GM23338 (cell line): ENCODE measurements around the gene ITGB5. TPM values are rescaled to one million over a fixed set of nuclear protein-coding genes. Genes with fewer than 3 reads are reported as not detected.

ENCODE experiments used
- ATAC-seq: fragments of 200-7000 bp; cut with Tn5 transposase; 3 replicates; pipeline ENCODE4 v1.9.1; 2020
- DNase-seq: peaks from one replicate; pipeline ENCODE4 v3.0.0-alpha.2; 2015; ENCODE audit warnings: low spot score
- H2AFZ ChIP-seq: fragments of 200-600 bp; sonication (generic); 2 replicates; pipeline ENCODE4 v1.8.0; 2016; ENCODE audit warnings: antibody characterized with exemption, mild to moderate bottlenecking, moderate library complexity
- H3F3A ChIP-seq: fragments of 200-600 bp; sonication (generic); replicated peaks from 2 replicates; pipeline ENCODE4 v1.8.0; 2017; ENCODE audit warnings: antibody characterized with exemption, mixed run types, low read depth
- H3K27ac ChIP-seq: fragments of 200-600 bp; sonication (generic); 2 replicates; pipeline ENCODE4 v1.6.1; 2016; ENCODE audit warnings: low read depth
- H3K27me3 ChIP-seq: fragments of 200-600 bp; sonication (generic); 2 replicates; pipeline ENCODE4 v1.8.0; 2016; ENCODE audit warnings: mild to moderate bottlenecking, mixed run types, moderate library complexity; ENCODE audit not compliant: insufficient read depth
- H3K36me3 ChIP-seq: fragments of 200-600 bp; sonication (generic); 2 replicates; pipeline ENCODE4 v1.8.0; 2016; ENCODE audit warnings: mild to moderate bottlenecking; ENCODE audit not compliant: insufficient read depth
- H3K4me1 ChIP-seq: fragments of 200-600 bp; sonication (generic); 2 replicates; pipeline ENCODE4 v1.8.0; 2016; ENCODE audit warnings: mild to moderate bottlenecking, moderate library complexity; ENCODE audit not compliant: insufficient read depth
- H3K4me2 ChIP-seq: fragments of 200-600 bp; sonication (generic); 2 replicates; pipeline ENCODE4 v1.7.1; 2017; ENCODE audit warnings: mixed run types
- H3K4me3 ChIP-seq: fragments of 200-600 bp; sonication (generic); 2 replicates; pipeline ENCODE4 v1.6.1; 2016; ENCODE audit warnings: mixed run types
- H3K79me2 ChIP-seq: fragments of 200-600 bp; sonication (generic); replicated peaks from 2 replicates; pipeline ENCODE4 v1.8.0; 2017; ENCODE audit warnings: mild to moderate bottlenecking; ENCODE audit not compliant: insufficient read depth
- H3K9me2 ChIP-seq: fragments of 200-600 bp; sonication (generic); 2 replicates; pipeline ENCODE4 v1.8.0; 2017; ENCODE audit not compliant: insufficient read depth
- H4K20me1 ChIP-seq: fragments of 200-600 bp; sonication (generic); replicated peaks from 2 replicates; pipeline ENCODE4 v1.8.0; 2017; ENCODE audit warnings: mild to moderate bottlenecking; ENCODE audit not compliant: insufficient read depth
- H3K27ac Mint-ChIP-seq: 2 replicates; pipeline ENCODE4 v1.8.0; 2020; ENCODE audit warnings: inconsistent platforms, mild to moderate bottlenecking, moderate library complexity, mixed read lengths
- H3K27me3 Mint-ChIP-seq: 3 replicates; pipeline ENCODE4 v1.8.0; 2022; ENCODE audit warnings: low read depth, mild to moderate bottlenecking, moderate library complexity, mixed read lengths, inconsistent platforms; ENCODE audit not compliant: insufficient read depth, poor library complexity
- H3K36me3 Mint-ChIP-seq: 3 replicates; pipeline ENCODE4 v1.8.0; 2021; ENCODE audit warnings: low read depth, mild to moderate bottlenecking, inconsistent platforms, moderate library complexity, mixed read lengths
- H3K4me1 Mint-ChIP-seq: 3 replicates; pipeline ENCODE4 v1.8.0; 2020; ENCODE audit warnings: mild to moderate bottlenecking, inconsistent platforms, mixed read lengths
- H3K4me3 Mint-ChIP-seq: 3 replicates; pipeline ENCODE4 v1.8.0; 2021; ENCODE audit warnings: moderate library complexity, mild to moderate bottlenecking, inconsistent platforms, mixed read lengths
- H3K9me3 Mint-ChIP-seq: 3 replicates; pipeline ENCODE4 v1.8.0; 2020; ENCODE audit warnings: moderate library complexity, mild to moderate bottlenecking, inconsistent platforms, mixed read lengths
- CREB1 ChIP-seq: fragments of 250-450 bp; sonication (Bioruptor Pico); IDR thresholded peaks from 2 replicates; pipeline ENCODE4 v1.5.0; 2020; ENCODE audit warnings: low read depth, mild to moderate bottlenecking, moderate library complexity
- CTCF ChIP-seq, 2 experiments: fragments of 200-600 bp in 1 of 2; sonication (generic) in 1 of 2; conservative IDR thresholded peaks; 2 replicates each; pipeline versions ENCODE4 v1.5.1 to v1.6.1; 2016 to 2017; ENCODE audit warnings: antibody characterized with exemption in 2 of 2, low read depth in 2 of 2, mild to moderate bottlenecking in 2 of 2, moderate library complexity in 1 of 2
- ETS1 ChIP-seq: IDR thresholded peaks from 2 replicates; pipeline ENCODE4 v1.6.1; 2016; ENCODE audit warnings: antibody characterized with exemption
- EZH2 ChIP-seq: fragments of 200-600 bp; sonication (generic); IDR thresholded peaks from one replicate; pipeline ENCODE4 v1.8.0; 2017; ENCODE audit warnings: antibody characterized with exemption, mild to moderate bottlenecking, low read depth; ENCODE audit not compliant: unreplicated experiment
- EZH2phosphoT487 ChIP-seq: fragments of 200-600 bp; sonication (generic); IDR thresholded peaks from one replicate; pipeline ENCODE4 v1.8.1; 2018; ENCODE audit warnings: antibody characterized with exemption; ENCODE audit not compliant: unreplicated experiment
- JUNB ChIP-seq: IDR thresholded peaks from one replicate; pipeline ENCODE4 v1.6.1; 2016; ENCODE audit warnings: antibody characterized with exemption; ENCODE audit not compliant: unreplicated experiment
- NANOG ChIP-seq: IDR thresholded peaks from 2 replicates; pipeline ENCODE4 v1.6.1; 2016; ENCODE audit warnings: antibody characterized with exemption, borderline replicate concordance
- POLR2AphosphoS5 ChIP-seq: IDR thresholded peaks from 2 replicates; pipeline ENCODE4 v1.6.1; 2016; ENCODE audit warnings: antibody characterized with exemption, low read depth
- REST ChIP-seq: IDR thresholded peaks from one replicate; pipeline ENCODE4 v1.6.1; 2018; ENCODE audit warnings: antibody characterized with exemption; ENCODE audit not compliant: unreplicated experiment
- STAT1 ChIP-seq: IDR thresholded peaks from one replicate; pipeline ENCODE4 v1.6.1; 2016; ENCODE audit warnings: antibody characterized with exemption; ENCODE audit not compliant: unreplicated experiment
- ZNF114 ChIP-seq: fragments of 250-450 bp; sonication (Bioruptor Pico); IDR thresholded peaks from 2 replicates; pipeline ENCODE4 v1.5.0; 2020; ENCODE audit warnings: mild to moderate bottlenecking, moderate library complexity
- ZNF331 ChIP-seq: fragments of 250-450 bp; sonication (Bioruptor Pico); IDR thresholded peaks from 2 replicates; pipeline ENCODE4 v1.5.0; 2020; ENCODE audit warnings: low read depth, mild to moderate bottlenecking, moderate library complexity
- ZNF462 ChIP-seq: fragments of 250-450 bp; sonication (Bioruptor Pico); IDR thresholded peaks from 2 replicates; pipeline ENCODE4 v1.5.0; 2020; ENCODE audit warnings: mild to moderate bottlenecking, moderate library complexity
- polyA plus RNA-seq: library from polyadenylated mRNA; unstranded; fragments of >200 nt; fragmentation: Nextera tagmentation; extraction: Ambion mirVana; gene quantifications from 2 replicates; pipeline ENCODE4 v1.2.1, GENCODE V29; 2016
- total RNA-seq: library from RNA; depleted of rRNA; stranded (reverse); fragments of >200 nt; shearing (Covaris generic); gene quantifications from 2 replicates; pipeline ENCODE4 v1.2.3, GENCODE V29; 2014

Gene ITGB5
- total and polyA plus RNA-seq, 2 experiments from 2014 or later = 68.2 to 269 TPM

GRCh38 chr3:124839896-124840295 is 47.3 kb downstream of the ITGB5 start:
- Mint-ChIP-seq H3K9me3 (no peaks in the 10 kb centered on the region), H3K4me1 (peaks cover 32% of the 10 kb centered on the region), H3K27ac (no peak overlapping the region), H3K27me3 (peaks cover 5% of the 10 kb centered on the region), H3K4me3 (no peak overlapping the region), H3K36me3 (peaks cover 66% of the 10 kb centered on the region)
- peaks cover 14% of the 10 kb centered on the region; the same call in 1 of the 2 replicates for H3F3A ChIP-seq
- DNase-seq = no peak
- TF ChIP-seq CREB1 (CRISPR knock-in tag) = no peak
- no peak for TF ChIP-seq ETS1
- TF ChIP-seq CTCF (conservative IDR thresholded peaks at IDR 0.05; ENCODE audit: low read depth in 2 of 2) = no peak
- no peak for TF ChIP-seq JUNB
- no peak for TF ChIP-seq POLR2AphosphoS5
- TF ChIP-seq STAT1 = no peak
- TF ChIP-seq EZH2phosphoT487 = no peak
- no peak for TF ChIP-seq ZNF114 (CRISPR knock-in tag)
- TF ChIP-seq ZNF462 (CRISPR knock-in tag) = no peak
- TF ChIP-seq REST = no peak
- no peak for TF ChIP-seq NANOG
- no peak for TF ChIP-seq EZH2
- TF ChIP-seq ZNF331 = no peak
- no peak overlapping the region for H3K4me2 ChIP-seq
- peaks cover 14% of the 10 kb centered on the region for H3K4me1 ChIP-seq
- H3K79me2 ChIP-seq = peaks cover 82% of the 10 kb centered on the region
- no peak overlapping the region for H2AFZ ChIP-seq
- H4K20me1 ChIP-seq = peaks cover 20% of the 10 kb centered on the region
- H3K27ac ChIP-seq = peak overlapping the region; percentile 76
- H3K4me3 ChIP-seq = no peak overlapping the region
- peaks cover 26% of the 10 kb centered on the region for H3K36me3 ChIP-seq
- no peaks in the 10 kb centered on the region for H3K9me2 ChIP-seq
- H3K27me3 ChIP-seq = no peaks in the 10 kb centered on the region
- no peak for ATAC-seq
